Activated effector memory CD4-positive, alpha-beta T cell treated with Interleukin-2 at 50 U/mL for 16 hours (primary cell): Measurements from ENCODE around the gene MT1X.

Source experiments
- DNase-seq: peaks from one replicate; pipeline ENCODE4 v3.0.0-alpha.2; 2020

The MT1X gene

DNA sequence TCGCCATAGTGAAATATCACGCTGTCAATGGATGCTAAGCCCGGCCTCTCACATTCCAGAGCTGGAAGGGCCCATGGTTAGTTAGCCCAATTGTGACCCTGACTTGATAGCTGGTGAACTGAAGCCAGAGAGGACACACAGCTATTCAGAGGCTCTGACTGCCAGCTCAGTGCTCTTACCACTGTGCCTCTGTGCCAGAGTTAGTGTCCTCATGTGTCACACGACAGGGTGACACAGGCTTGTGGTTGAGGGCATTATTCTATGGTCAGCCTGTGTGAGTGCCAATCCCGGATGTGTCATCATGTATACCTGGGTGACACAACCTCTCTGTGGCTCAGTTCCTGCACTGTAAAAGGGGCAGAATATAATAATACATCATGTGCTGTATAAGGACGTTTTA lies 2.5 kb upstream of the MT1X start:
- DNase-seq = no peak

DNA sequence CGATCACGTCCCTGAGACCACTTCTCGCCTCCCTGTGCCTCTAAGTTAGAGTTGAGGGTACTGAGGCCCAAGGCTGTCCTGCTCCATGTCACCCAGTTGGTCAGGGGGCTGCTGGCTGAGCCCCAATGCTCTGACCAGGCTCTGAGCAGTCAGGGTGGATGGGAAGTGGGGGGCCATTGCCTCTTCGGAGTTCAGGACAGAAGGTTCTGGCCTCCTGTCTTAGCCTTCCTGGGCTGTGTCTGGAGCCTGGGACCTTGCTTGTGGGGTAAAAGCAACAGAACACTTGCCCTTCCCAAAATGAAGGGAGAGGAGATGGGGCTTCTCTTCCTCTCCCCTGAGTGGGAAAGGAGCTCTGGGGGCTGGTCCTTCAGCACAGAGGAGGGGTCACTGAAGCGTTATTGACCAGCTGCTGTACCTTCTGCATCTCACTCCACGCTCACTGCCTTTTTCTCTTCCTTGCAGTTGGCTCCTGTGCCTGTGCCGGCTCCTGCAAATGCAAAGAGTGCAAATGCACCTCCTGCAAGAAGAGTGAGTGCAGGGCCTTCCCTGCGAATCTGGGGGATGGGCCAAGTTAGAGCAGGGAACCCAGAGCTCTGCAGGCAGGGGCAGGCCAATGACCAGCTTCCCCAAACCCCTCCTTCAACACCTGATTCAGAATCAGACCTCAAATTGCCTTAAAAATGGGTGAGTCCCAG lies 580 bp downstream of the MT1X start:
- DNase-seq = no peak

DNA sequence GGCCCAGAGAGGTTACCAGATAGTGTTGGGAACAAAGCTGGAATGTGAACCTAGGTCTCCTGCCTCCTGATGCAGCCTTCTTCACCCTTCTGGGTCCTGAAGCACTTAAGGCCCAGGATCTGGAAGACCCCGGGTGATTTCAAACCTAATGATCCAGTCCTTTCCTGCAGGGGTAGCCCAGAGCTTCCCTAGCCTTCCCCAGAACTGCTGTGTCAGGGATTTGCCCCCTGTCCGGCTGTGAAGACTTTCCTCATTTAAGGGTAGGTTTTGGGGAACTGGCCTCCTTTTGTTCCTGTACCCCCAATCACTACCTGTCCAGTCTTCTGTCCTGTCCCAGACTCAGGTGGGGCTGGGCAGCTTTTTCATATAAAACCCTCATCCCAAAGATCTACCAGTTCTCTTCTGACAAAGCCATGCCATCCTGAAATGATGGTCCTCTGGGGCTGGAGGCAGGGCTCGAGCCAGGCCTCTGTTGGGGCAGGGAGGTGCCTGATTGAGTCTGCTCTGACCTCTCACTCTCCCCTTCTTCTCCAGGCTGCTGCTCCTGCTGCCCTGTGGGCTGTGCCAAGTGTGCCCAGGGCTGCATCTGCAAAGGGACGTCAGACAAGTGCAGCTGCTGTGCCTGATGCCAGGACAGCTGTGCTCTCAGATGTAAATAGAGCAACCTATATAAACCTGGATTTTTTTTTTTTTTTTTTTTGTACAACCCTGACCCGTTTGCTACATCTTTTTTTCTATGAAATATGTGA lies 1.3 kb downstream of the MT1X start:
- no peak for DNase-seq

DNA sequence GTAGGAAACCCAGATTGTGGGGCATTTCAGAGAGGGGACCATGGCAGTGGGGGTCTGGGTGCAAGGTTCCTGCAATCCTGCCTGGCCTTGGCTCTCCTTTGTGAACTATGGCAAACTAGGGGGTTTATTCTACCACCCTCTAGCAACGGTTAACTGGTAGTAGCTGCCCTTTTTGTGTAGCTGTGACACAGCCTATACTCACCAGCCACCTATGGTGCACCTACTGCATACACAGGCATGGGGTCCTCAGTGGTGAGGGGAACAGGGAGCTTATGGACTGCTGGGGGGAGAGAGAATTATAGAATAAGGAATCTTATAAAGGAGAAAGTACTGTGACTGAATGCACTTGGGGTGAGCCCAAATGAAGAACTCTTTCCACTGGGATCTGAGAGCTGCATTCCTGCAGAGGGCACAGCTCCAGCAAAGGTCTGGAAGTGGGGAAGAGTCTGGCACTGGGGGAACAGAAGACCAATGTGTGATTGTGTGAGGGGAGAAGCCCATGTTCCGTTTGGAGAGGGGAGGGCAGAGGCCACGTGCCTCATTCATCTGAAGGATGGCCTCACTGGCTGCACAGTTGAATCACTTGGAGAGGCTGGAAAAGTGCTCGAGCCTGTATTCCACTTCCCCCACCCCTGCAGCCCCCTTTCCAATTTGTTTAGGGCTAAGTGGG lies 2.1 kb downstream of the MT1X start:
- DNase-seq = no peak

DNA sequence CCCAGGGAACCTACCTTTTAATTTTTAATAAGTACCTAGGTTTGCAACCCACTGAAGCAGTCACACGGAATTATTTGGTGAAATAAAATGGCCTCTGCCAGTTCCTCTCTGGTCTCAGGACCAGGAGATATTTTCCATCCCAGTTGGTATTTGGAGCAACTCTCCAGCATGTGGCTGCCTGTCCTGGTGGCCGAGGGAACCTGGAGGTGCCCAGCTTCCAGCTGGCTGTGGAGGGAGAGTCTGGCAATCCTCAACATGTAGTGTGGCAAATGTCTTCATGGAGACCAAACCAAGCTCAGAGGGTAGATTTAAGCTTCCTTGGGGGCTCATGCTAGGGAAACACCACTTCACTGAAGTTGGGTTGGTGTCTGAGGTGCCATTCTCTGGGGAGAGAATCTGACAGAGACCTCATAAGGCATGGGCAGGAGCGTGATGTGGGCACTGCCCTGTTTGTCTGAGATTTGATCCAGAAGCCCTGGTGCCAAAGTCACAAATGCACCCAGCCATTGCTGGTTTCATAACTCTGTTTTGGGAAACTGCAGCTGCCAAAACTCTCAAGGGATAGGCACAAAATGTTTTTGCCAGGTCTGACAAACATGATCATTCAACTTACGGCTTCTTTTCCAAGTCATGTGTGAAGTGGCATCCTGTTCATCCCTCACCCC lies 2.8 kb downstream of the MT1X start:
- no peak for DNase-seq

DNA sequence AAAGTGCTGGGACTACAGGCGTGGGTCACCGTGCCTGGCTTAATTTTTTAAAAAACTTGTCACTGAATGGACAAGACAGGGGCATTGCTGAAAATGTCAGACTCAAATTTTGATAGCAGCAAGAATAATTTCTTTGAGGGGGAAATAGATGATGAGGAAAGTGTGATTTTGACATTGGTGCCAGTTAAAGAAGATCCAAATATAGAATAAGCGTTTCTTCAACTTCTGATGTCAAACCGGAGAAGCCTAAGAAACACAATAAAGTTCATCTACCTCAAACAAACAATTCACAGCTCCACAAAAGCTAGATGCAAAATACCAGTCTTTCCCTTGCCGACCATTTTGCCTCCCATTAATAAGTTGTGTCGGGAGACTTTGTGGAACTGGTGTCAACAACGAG lies 4.5 kb downstream of the MT1X start:
- DNase-seq = no peak

DNA sequence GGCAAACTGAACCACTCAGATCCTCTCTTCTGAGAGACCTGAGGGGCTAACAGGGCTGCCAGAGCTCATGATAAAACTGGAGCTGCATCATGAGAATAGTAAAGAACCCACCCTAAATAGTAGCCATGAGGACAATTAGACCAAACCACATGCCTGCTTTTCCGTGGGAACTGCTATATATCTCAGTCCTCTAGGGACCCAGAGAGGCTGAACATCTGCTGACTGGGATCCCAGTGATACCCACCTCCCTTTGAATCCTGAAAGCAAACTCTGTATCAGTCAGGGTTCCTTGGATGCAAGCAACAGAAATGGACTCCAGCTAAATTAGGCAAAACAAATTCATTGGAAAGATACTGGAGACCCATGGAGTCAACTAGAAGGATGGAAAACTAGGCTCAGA lies 6.5 kb downstream of the MT1X start:
- no peak for DNase-seq

DNA sequence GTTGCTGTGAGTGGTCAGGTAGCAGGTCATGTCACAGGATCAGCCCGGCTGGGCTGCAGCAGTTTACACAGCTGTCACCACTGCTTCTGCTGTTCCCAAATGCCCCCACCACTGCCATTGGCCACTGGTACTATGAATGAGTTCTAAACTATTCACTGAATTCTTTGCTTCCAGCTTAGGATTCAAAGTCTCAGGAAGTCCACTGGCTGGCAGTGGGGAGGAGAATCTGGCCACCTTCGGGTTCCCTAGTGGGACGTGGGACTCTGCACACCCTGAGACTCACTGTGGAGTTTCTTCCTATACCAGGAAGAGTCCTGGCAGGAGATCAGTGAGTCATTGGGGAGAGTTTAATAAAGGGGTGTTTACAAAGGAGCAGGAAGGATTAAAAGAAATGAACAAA lies 6.9 kb downstream of the MT1X start:
- no peak for DNase-seq

DNA sequence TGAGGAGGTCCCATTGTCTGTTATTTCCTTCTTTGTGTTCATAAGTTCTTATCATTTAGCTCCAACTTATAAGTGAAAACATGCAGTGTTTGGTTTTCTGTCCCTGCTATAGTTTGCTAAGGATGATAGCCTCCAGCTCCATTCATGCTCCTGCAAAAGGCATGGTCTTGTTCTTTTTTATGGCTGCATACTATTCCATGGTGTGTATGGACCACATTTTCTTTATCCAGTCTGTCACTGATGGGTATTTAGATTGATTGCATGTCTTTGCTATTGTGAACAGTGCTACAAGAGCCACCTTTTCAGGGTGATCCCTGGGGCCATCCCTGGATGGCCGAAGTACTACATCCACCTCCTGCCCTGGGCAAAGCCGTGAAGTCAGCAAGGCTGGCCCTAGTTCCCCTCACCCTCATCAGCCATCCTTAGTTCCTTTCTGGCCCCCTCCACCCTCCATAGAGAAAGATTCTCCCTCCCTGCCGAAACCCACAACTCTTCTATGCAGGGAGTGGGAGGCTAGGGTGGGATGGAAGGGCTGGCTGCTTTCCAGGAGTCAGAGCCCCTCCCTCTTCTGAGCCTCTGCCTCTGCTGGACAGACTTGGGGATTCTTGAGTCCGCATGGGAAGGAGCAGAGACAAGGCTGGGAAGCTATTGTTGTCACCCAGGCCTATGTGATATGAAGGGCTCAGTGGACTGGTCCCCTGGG lies 8.3 kb downstream of the MT1X start:
- no peak for DNase-seq

DNA sequence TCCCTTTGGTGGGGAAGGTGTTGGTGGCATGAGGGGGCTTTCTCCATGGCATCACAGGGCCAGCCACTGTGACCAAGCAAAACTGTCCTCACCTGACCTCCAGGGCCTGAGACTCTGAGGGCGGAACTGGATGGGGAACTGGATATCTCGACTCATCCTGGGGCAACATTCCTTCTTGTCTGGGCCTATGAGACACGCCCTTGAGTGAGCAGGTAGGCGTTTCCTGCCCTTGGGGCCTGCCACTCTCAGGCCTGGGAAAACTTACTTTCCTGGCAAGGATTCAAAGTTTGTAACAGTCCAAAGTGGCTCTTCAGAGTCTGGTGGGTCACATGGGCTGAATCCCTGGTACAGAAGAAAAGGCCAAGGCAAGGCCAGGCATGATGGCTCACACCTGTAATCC lies 9.6 kb downstream of the MT1X start:
- DNase-seq = no peak

DNA sequence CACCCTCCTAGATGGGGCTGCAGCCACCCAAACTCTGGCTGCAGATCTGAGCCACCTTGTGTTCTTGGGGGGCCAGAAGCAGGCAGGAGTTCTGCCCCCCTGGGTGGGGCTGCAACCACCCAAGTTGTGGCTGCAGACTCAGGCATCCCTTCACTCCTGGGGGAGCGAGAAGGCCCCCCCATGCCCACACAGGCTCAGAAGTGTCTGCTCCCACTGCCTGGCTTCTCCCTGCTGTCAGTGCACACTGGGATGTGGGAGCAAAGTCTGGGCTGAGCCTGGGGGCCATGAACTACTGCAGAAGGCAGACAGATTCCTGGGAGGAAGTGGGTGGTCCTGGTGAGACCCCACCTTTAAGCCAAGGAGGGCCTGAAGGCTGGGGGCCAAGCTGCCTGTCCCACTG lies 13.0 kb downstream of the MT1X start:
- no peak for DNase-seq

DNA sequence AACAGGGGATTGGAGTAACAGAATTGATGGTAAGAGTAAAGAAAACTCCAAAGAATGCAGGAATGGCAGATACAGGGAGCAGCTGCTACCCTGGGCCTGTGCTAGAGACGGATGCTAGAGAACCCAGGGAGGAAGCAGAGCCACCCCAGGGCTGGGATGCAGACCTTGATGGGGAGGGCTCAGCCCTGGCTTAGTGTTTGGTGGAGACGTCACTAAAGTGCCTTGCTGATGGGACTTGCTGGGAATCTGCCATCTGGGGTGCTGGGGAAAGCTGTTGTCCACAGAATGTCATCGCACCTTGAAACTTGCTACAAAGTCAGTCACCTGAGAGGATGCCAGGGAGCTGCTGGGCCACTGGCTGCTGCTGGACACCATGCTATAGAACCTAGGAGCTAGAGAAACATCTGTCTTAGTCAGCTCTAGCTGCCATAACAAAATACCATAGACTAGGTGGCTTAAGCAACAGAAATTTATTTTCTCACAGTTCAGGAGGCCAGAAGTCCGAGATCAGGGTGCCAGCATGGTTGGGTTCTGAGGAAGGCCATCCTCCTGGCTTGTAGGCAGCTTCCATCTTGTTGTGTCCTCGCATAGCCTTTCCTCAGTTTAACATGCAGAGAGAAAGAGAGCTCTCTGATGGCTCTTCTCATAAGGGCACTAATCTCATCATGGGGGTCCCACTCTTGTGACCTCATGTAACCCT lies 15.3 kb downstream of the MT1X start:
- no peak for DNase-seq

DNA sequence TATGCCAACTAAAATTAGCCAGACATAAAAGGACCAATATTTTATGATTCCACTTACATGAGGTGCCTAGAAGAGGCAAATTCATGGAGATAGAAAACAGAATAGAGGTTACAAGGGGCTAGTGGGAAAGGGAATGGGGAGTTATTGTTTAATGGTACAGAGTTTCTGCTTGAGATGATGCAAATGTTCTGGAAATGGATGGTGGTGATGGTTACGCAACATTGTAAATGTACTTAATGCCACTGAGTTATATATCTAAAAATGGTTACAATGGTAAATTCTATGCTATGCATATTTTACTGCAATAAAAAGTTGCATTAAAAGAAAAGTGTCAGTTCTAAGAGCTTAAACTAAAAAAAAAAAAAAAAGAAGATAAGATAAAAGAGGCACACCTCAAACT lies 17.9 kb downstream of the MT1X start:
- DNase-seq = no peak

DNA sequence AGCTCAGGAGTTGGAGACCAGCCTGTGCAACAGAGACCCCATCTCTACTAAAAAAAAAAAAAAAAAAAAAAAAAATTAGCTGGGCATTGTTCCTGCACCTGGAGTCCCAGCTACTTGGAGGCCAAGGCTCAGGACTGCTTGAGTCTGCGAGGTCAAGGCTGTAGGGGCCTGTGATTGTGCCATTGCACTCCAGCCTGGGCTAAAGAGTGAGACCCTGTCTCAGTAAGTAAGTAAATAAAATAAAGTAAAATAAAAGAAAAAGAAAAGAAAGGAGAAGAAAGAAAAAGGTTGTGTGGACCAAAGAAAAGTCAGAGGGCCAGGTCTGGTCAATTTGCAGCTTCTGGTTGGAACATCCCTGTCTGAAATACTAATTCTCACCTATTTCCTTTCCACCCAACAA lies 18.4 kb downstream of the MT1X start:
- DNase-seq = no peak

DNA sequence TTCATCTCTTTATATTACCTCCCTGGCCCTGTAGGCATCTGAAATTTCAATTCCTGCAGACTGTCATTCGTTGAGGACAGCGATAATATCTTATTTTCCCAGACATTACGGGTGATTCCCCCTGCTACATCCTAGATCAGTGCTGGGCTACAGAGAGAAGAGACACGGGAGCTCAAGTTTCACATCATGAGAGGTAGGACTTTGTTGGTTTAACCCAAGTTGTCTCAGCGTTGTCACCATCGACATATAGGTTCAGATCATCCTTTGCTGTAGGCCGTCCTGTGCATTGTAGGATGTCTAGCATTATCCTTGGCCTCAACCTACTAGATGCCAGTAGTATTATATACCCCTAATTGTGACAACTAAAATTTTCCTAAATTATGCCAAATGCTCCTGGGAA lies 19.3 kb downstream of the MT1X start:
- no peak for DNase-seq

DNA sequence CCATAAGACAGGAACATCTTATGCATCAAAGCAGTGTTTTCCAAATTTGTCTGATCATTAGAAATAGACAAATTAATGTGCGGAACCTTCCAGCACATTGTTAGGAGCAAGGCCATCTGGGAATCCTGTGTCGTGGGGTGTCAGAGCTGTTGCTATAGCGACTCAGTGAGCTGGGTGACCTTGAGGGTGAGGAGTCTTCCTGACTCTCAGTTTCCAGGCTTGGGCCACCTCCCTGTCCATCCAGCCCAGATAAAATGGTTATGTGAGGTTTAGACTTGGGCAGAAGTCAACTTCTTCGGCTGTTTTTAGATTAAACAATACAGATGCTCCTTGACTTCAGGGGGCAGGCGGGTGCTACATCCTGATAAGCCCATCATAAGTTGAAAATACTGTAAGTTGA lies 20.6 kb downstream of the MT1X start:
- DNase-seq = no peak

DNA sequence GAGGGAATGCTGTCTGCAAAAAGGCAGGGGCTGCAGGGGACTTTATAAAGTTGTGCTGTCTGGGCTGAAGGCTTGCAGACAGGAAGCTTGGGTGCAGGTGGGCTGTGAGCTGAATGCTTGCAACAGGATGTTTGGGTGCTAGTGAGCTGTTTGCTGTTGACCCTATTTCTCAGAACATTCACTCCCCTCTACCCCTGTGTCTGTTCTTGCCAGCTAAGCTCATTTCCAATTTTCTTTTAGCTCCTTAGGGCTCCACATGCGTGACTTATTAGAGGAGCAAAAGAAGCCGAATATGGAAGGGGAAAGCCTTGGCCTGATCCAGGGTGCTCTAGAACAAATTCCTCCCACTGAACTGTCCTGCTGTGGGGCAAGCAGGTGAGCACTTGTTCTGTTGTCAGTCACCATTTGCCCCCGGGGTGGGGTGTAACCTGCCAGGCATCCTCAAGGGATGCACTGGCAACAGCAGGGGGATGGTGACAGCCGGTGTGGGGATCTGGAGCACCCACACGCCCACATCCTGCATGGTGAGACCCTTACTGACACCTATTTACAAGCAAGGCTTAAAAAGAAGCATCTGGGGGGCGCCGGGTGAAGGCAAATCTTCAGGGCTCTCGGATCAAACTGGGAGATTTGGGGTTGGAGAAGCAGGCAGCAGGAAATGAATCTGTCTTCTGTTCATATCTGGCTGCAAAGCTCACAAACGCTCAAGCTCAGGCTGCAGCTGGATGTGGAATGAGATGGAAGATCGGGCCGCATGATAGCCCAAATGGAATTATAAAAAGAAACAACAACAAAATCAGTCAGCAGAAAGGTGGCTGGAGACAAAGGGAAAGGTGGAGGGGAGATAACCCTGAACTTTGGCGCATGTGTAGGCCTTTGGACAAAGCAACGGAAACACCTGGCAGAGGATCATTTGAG lies 26.5 kb downstream of the MT1X start:
- no peak for DNase-seq

DNA sequence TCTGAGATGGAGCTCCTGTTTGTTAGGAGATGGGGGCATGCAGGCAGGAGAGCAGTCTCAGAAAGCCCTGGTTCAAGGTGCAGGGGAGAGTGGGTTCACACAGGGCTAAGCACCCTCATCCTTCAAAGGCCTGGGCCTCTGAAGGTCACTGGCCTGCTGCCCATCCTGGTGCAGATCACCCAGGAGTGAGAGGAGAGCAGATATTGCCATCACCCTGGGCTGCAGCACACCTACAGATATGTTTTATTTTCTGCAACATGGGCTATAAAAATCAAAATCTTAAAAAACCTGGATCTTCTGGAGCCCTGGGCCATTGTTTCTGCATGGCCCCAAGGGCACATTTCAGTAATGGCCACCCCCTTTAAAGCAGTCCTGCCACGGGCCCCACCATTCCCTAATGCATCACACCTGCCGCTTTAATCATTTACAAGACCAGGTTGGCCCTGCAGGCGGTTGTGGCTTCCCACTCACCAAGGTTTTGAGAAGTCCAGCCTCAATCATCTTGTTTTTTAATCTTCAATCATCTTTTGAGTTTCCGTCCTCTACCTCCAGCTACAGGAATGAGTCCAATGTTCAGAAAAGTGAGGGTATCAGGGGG lies 27.3 kb downstream of the MT1X start:
- no peak for DNase-seq

DNA sequence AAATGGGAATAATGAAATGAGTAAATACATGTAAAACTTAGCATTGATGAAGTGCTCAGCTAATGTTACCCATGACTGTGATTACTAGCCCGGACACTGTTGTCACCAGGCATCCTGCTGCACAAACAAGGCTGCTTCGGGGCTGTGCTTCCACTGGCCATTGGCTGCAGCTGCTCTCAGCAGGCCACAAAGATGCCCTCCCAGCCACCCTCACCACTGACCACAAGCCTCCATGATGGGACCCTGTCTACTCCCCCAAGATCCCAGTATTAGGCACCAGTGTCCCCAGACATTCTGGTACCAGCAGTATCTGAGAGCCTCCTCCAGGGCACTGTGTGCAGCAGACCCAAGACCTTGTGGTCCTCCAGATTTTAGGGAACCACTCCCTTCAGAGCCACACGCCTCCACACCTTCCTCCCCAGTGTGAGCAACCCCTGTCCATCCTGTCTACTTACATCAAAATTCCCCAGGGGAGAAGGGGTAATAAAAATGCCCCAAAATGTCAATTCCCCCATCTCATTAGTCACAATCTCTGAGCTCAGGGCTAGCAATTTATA lies 28.0 kb downstream of the MT1X start:
- no peak for DNase-seq

DNA sequence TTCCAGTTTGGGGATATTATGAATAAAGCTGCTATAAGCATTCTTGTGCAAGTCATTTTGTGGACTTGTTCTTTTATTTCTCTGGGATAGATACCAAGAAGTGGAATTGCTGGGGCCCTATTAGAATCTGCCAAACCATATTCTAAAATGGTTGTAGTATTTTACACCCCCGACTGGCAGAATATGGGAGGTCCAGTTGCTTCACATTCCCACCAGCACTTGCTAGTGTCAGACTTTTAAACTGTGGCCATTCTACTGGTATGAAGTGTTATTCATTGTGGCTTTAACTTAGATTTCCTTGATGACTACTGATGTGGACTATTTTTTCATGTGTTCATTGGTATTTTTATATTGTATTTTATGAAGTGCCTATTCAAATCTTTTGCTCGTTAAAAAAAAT lies 29.6 kb downstream of the MT1X start:
- no peak for DNase-seq

DNA sequence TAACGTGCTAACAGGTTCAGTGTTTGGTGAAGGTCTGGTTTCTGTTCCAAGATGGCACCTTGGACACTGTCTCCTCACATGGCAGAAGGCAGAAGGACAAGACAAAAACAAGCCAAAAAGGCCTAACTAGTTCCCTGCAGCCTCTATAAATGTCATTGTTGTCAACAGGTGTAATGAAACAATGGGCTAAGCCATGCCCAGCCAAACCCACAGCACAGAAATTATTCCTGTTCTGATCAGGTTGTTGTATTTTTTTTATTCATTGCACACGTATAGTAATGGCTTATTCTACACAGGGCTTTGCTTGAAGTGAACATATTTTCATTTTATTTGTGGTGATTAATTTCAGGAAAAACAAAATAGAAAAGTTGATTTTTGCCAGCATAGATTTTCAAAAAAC lies 31.5 kb downstream of the MT1X start:
- no peak for DNase-seq
